ENCODE measurements around the gene HEATR5B.
A peak's percentile ranks its signal among the peaks of the same experiment; 100 is the strongest.
"Not testable (repeated sequence)": the region's sequence is repeated elsewhere in the genome, so short reads cannot be mapped to it uniquely, and the experiment has no call there.

The HEATR5B gene

GRCh38 chr2:37061776-37062175, 22.4 kb downstream of the HEATR5B start:
- DNase-seq (ENCODE audit: low spot score): no peak

GRCh38 chr2:37061013-37061711, 23.0 kb downstream of the HEATR5B start:
- no peak for DNase-seq (ENCODE audit: low spot score)

DNA sequence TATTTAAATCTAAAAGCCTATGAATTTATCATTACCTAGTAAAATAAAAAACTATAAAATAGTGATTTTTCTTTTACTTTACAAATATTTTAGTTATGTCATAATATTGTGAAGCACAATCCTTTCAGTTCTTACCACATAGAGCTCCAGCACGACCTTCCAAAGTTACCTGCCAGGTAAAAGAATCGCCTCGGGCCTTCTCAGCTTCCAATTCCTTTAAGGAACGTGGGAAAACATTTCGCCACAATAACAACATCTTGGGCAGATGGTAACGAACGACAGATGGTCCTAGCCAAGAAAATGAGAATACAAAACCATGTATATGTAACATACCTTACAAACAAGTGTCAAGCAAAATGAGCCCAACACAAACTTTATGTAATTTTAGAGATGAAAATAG, 23.7 kb downstream of the HEATR5B start:
- DNase-seq (ENCODE audit: low spot score): no peak

GRCh38 chr2:37059841-37060240, 24.3 kb downstream of the HEATR5B start:
- no peak for DNase-seq (ENCODE audit: low spot score)

- no peak for DNase-seq (ENCODE audit: low spot score)
Measured at GRCh38 chr2:37052600-37053332, 31.4 kb downstream of the HEATR5B start.

GRCh38 chr2:37039580-37039979, 44.6 kb downstream of the HEATR5B start:
- DNase-seq (ENCODE audit: low spot score): no peak

DNA sequence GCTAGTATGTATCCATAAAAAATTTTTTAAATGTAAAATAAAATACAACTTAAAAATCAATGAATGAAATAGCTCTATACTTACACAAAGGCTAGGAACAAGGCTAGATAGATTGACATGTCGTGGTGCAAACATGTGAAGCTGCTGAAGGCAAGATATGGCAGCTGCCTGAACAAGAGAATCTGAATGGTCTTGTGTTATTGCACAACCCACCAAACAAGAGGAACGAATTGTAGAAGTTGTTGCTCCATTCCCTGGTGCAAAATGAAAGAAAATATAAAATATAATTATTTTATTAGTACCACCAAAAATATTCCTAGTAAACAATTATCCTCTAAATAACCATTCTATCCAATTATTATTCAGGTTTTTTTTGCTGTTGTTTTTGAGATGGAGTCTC, 46.4 kb downstream of the HEATR5B start:
- DNase-seq (ENCODE audit: low spot score): no peak

- DNase-seq (ENCODE audit: low spot score): no peak
Measured at GRCh38 chr2:37029758-37030157, 54.4 kb downstream of the HEATR5B start.

DNA sequence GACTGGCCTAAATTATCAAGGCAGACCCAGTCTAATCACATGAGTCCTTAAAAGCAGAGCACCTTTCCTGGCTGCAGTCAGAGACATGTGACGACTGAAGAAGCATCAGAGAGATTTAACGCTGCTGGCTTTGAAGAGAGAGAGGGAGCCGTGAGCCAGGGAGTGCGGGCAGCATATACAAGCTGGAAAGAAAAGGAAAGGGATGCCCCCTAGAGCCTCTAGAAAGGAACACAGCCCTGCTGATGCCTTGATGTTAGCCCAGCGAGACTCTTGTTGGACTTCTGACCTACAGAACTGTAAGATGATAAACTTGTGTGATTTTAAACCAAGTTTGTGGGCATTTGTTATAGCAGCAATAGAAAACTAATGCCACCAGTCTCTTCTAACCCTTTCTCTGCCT, 58.1 kb downstream of the HEATR5B start:
- no peak for DNase-seq (ENCODE audit: low spot score)

- no peak for DNase-seq (ENCODE audit: low spot score)
Measured at GRCh38 chr2:37020887-37021796, 63.0 kb downstream of the HEATR5B start.

DNA sequence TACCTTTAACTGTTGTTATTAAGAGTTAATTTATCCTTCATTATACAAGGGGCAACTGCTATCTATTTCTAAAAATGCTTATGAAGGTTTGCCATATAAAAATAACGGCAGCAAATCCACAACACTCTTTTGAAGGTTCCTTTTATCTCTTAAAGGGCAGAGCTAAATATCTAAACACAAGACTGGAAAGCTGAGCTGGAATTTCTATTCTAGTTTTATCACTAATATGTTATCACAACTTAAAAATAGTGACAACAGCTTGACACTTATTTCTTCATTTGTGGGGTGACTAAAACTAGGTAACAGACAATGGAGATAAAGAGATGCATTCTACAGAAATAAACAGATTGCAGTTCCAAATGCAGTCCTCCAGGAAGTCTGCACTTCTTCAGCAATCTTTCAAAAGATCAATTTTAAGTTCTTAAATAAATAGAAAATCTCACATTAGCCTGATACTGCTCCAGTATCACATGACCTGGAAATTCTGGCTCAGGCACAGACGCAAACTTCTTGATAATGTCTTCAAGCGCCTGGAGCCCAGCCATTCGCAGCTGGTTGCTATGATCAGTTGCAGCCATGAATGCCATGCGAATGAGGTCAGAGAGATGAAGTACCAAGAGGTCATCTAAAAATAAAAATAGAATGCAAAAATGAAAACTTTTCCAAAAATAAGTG, 63.8 kb downstream of the HEATR5B start:
- DNase-seq (ENCODE audit: low spot score): peak; percentile 82

DNA sequence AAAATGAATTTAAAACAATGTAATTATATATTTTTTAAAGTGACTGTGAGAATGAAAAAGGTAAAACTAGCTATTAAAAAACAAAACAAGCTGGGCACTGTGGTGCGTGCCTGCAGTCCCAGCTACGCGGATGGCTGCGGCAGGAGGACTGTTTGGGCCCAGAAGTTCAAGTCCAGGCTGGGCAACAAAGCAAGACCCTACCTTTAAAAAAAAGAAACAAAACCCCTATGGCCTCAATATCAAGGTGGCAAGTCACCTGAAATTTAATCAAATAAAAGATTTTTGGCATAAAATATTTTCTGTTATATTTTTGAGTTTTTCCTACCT, 70.9 kb downstream of the HEATR5B start:
- DNase-seq (ENCODE audit: low spot score): no peak

DNA sequence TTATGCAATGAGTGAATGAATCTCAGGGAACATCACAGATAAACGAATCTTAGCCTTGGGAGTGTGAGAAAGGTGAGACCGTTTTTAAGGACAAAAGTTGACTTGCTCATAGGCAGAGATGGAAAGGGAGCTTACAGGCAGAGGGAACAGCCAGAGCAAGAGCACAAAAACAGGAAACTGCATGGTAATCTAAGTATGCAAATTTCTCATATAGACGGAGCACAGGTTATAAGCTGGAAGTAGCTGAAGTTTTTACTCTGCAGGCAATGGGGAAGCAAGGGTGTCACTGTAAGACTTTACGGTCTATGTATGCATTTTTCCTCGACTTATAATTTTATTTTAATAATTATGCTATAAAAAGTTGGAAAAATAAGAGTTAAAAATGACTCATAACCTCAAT, 73.0 kb downstream of the HEATR5B start:
- DNase-seq (ENCODE audit: low spot score): no peak

DNA sequence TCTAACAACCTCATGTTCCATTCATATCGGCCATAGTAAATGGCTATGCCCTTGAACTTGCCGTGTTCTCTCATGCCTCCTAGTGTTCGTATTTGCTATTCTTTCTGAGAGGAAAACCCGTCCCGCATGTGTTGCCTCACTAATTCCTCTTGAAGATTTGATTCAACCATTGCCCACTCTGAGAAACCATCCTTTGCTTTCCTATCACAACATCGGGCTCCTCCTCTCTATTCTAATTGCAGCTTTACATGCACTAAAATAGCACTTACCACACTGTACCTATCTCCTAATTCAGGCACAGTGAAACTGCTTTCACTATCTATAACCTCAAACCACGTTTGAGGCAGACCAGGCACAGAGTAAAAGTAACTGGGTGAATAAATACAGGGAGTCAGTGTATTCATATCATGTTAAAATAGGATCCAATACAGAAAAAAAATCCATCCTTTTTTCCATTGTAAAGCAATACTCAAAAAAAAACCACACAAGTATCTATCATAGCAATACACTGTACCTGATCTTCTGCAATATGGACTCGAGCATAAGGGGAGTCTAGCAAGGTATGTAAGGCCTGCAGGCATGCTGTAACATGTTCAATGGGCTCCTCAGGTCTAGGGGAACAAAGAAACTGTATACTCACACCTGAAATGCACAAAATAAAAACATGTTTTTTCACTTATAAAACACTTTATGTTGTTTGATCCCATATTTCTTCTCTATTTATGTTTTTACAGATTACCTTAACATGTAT, 78.9 kb downstream of the HEATR5B start:
- DNase-seq (ENCODE audit: low spot score): no peak

GRCh38 chr2:37000988-37001556, 83.1 kb downstream of the HEATR5B start:
- DNase-seq (ENCODE audit: low spot score): no peak

- DNase-seq (ENCODE audit: low spot score): no peak
Measured at GRCh38 chr2:37000318-37000717, 83.9 kb downstream of the HEATR5B start.

- DNase-seq (ENCODE audit: low spot score): not testable (repeated sequence)
Measured at GRCh38 chr2:36999416-36999815, 84.8 kb downstream of the HEATR5B start.

- DNase-seq (ENCODE audit: low spot score): no peak
Measured at GRCh38 chr2:36993841-36994620, 90.1 kb downstream of the HEATR5B start.

- no peak for DNase-seq (ENCODE audit: low spot score)
Measured at GRCh38 chr2:36988008-36988407, 96.2 kb downstream of the HEATR5B start.

DNA sequence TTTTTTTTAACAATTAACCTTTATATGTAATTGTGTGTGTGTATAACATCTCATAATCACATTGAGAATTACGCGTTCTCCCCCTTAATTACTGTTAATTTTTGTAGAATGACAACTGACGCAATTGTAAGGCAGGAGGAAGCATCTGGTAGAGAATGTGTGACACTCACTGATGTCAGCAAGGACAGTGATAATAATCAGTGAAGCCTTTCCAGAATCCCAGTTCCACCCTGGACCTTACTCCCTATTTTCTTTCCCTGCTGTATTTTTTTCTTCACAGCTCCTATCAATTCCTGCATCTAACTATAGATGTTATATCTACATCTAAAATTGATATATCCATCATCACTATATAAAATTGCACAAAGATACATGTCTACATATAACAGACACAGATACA, 101.7 kb downstream of the HEATR5B start:
- no peak for DNase-seq (ENCODE audit: low spot score)

Measured in AG08396 (cell line).